HUES6 (cell line): Measurements from ENCODE around the gene EFCAB5.
"Not testable (repeated sequence)": the region's sequence is repeated elsewhere in the genome, so short reads cannot be mapped to it uniquely, and the experiment has no call there.

Experiments used
- H3K27ac ChIP-seq: 2 replicates; pipeline ENCODE4 v1.7.0; 2013; ENCODE audit warnings: low read depth, mild to moderate bottlenecking, low read length, inconsistent platforms
- H3K27me3 ChIP-seq: 2 replicates; pipeline ENCODE4 v1.6.1; 2013; ENCODE audit warnings: low read length; ENCODE audit not compliant: control insufficient read depth, insufficient read depth
- H3K36me3 ChIP-seq: 2 replicates; pipeline ENCODE4 v1.6.1; 2013; ENCODE audit warnings: low read length; ENCODE audit not compliant: control insufficient read depth, insufficient read depth
- H3K4me1 ChIP-seq: 2 replicates; pipeline ENCODE4 v1.6.1; 2013; ENCODE audit warnings: low read length; ENCODE audit not compliant: control insufficient read depth, insufficient read depth
- H3K4me3 ChIP-seq: 2 replicates; pipeline ENCODE4 v1.5.1; 2013; ENCODE audit warnings: low read depth, low read length
- H3K9ac ChIP-seq: one replicate; pipeline ENCODE4 v1.6.1; 2013; ENCODE audit warnings: mild to moderate bottlenecking, low read length
- H3K9me3 ChIP-seq: 2 replicates; pipeline ENCODE4 v1.6.1; 2013; ENCODE audit warnings: low read depth, low read length; ENCODE audit not compliant: control insufficient read depth, insufficient read depth

EFCAB5 gene

DNA sequence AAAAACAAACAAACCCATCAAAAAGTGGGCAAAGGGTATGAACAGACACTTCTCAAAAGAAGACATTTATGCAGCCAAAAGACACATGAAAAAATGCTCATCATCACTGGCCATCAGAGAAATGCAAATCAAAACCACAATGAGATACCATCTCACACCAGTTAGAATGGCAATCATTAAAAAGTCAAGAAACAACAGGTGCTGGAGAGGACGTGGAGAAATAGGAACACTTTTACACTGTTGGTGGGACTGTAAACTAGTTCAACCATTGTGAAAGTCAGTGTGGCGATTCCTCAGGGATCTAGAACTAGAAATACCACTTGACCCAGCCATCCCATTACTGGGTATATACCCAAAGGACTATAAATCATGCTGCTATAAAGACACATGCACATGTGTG, 83.9 kb downstream of the EFCAB5 start:
- H3K4me3 ChIP-seq, H3K27ac ChIP-seq, H3K27me3 ChIP-seq: not testable (repeated sequence)

DNA sequence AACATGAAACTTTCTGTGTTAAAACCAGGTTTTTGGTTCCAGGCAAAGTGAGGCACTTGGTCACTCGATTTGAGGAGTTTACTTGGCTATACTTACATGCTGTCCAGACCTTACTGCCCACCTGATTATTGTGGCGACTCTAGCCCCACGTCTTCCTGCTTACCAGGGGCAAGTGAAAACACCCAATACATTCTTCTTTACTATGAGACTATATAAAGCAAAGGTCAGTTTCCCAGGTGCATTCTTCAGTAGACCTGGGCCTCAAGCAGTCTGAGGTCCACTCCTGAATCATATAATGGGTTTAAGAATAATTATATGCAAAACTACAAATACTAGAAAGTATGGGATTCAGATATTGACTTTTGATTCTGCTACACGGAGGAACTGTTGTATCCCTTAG, 86.2 kb downstream of the EFCAB5 start:
- H3K4me1 ChIP-seq = no peaks in the 10 kb centered on the region
- H3K27me3 ChIP-seq = no peaks in the 10 kb centered on the region
- no peaks in the 10 kb centered on the region for H3K9me3 ChIP-seq
- no peak overlapping the region for H3K27ac ChIP-seq
- H3K9ac ChIP-seq = no peak overlapping the region
- no peaks in the 10 kb centered on the region for H3K36me3 ChIP-seq
- no peak overlapping the region for H3K4me3 ChIP-seq

More for the DNA sequence above, 83.9 kb downstream of the EFCAB5 start:
- H3K4me1 ChIP-seq, H3K9ac ChIP-seq, H3K9me3 ChIP-seq, H3K36me3 ChIP-seq: not testable (repeated sequence)

DNA sequence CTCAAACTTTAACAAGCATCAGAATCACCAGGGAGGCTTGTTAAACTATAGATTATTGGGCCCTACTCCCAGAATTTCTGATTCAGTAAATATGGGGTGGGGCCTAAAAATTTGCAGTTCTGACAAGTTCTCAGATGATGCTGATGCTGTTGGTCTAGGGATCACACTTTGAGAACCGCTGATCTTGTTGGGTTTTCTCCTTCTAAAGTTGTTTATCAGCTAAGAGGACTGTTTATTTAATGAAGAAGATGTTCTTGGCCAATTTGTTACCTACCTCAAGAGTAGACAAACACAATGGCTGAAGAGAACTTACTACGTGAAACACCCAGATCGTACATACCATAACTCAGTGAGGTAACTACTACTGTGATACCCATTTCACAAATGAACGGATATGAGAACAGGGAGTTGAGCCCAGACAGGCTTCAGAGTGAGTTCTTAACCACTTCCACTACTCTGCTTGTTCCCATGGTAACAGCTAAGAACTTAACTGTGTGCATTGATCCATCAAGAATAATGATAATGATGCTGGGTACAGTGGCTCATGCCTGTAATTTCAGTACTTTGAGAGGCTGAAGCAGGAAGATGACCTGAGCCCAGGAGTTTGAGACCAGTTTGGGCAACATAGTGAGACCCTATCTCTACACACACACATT, 89.9 kb downstream of the EFCAB5 start:
- H3K4me3 ChIP-seq = no peak overlapping the region
- H3K27ac ChIP-seq = no peak overlapping the region
- no peaks in the 10 kb centered on the region for H3K9me3 ChIP-seq
- no peaks in the 10 kb centered on the region for H3K4me1 ChIP-seq
- H3K9ac ChIP-seq = no peak overlapping the region
- H3K27me3 ChIP-seq = no peaks in the 10 kb centered on the region
- no peaks in the 10 kb centered on the region for H3K36me3 ChIP-seq

GRCh38 chr17:30035369-30035768, 93.9 kb downstream of the EFCAB5 start:
- no peaks in the 10 kb centered on the region for H3K27me3 ChIP-seq
- H3K36me3 ChIP-seq = no peaks in the 10 kb centered on the region
- H3K4me1 ChIP-seq = no peaks in the 10 kb centered on the region
- no peak overlapping the region for H3K27ac ChIP-seq
- no peak overlapping the region for H3K4me3 ChIP-seq
- peaks cover 7% of the 10 kb centered on the region for H3K9me3 ChIP-seq
- no peak overlapping the region for H3K9ac ChIP-seq

GRCh38 chr17:30040719-30041518, 99.5 kb downstream of the EFCAB5 start:
- not testable (repeated sequence) for H3K36me3 ChIP-seq, H3K27ac ChIP-seq, H3K9ac ChIP-seq, H3K4me3 ChIP-seq, H3K4me1 ChIP-seq, H3K27me3 ChIP-seq
- peaks cover 17% of the 10 kb centered on the region for H3K9me3 ChIP-seq

DNA sequence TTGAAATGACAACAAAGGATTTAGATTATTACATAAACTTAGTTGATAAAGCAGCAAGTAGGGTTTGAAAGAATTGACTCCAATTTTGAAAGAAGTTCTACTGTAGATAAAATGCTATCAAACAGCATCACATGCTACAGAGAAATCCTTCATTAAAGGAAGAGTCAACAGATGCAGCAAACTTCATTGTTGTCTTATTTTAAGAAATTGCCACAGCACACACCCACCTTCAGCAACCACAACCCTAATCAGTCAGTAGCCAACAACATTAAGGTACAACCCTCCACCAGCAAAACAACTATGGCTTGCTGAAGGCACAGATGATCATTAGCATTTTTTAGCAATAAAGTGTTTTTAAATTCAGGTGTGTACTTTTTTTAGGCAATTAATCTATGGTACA, 100.1 kb downstream of the EFCAB5 start:
- H3K9ac ChIP-seq = no peak overlapping the region
- H3K9me3 ChIP-seq = peaks cover 17% of the 10 kb centered on the region
- H3K4me1 ChIP-seq = no peaks in the 10 kb centered on the region
- no peak overlapping the region for H3K27ac ChIP-seq
- no peak overlapping the region for H3K4me3 ChIP-seq
- H3K36me3 ChIP-seq = no peaks in the 10 kb centered on the region
- H3K27me3 ChIP-seq = no peaks in the 10 kb centered on the region

GRCh38 chr17:30062372-30062771, 120.9 kb downstream of the EFCAB5 start:
- no peaks in the 10 kb centered on the region for H3K27me3 ChIP-seq
- no peaks in the 10 kb centered on the region; the same call in 1 of the 2 replicates for H3K9me3 ChIP-seq

DNA sequence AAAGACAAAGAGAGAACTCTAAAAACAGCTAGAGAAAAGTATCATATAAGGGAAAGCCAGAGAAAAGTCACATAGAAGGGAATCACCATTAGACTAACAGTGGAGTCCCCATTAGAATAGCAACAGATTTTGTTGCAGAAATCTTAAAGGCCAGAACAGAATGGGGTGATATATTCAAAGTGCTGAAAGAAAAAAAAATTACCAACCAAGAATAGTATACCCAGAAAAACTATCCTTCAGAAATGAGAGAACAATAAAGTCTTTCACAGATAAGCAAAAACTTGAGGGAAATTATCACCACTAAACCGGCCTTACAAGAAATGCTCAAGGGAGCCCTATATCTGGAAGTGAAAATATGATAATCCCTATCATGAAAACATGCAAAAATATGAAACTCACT, 123.3 kb downstream of the EFCAB5 start:
- H3K36me3 ChIP-seq = no peaks in the 10 kb centered on the region
- no peaks in the 10 kb centered on the region for H3K27me3 ChIP-seq
- no peaks in the 10 kb centered on the region; the same call in 1 of the 2 replicates for H3K9me3 ChIP-seq
- no peak overlapping the region for H3K9ac ChIP-seq
- H3K27ac ChIP-seq = no peak overlapping the region
- H3K4me3 ChIP-seq = no peak overlapping the region
- H3K4me1 ChIP-seq = no peaks in the 10 kb centered on the region

More at GRCh38 chr17:30062372-30062771, 120.9 kb downstream of the EFCAB5 start:
- no peak overlapping the region for H3K9ac ChIP-seq
- H3K4me1 ChIP-seq = no peaks in the 10 kb centered on the region
- no peak overlapping the region for H3K27ac ChIP-seq
- H3K4me3 ChIP-seq = no peak overlapping the region
- no peaks in the 10 kb centered on the region for H3K36me3 ChIP-seq

- Histone ChIP-seq H3K27ac (no peak overlapping the region), H3K27me3 (no peaks in the 10 kb centered on the region), H3K9ac (no peak overlapping the region), H3K4me1 (no peaks in the 10 kb centered on the region), H3K36me3 (no peaks in the 10 kb centered on the region), H3K9me3 (no peaks in the 10 kb centered on the region; the same call in 1 of the 2 replicates), H3K4me3 (no peak overlapping the region)
These were observed 127.0 kb downstream of the EFCAB5 start for GRCh38 chr17:30068465-30068864.

DNA sequence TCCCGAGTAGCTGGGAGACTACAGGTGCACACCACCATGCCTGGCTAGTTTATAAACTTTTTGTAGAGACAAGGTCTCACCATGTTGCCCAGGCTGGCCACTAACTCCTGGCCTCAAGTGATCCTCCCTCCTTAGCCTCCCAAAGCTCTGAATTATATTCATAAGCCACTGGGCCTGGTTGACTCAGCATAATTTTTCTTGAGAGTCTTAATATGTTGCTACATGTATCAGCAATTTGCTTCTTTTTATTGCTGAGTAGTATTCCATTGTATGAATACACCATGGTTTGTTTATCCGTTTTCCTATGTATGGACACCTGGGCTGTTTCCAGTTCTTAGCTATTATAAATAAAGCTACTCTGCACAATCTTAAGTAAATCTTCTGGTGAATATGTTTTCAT, 132.8 kb downstream of the EFCAB5 start:
- Histone ChIP-seq H3K27me3 (peaks cover 7% of the 10 kb centered on the region; the same call in 1 of the 2 replicates), H3K9ac (no peak overlapping the region), H3K36me3 (no peaks in the 10 kb centered on the region), H3K4me3 (no peak overlapping the region), H3K9me3 (no peaks in the 10 kb centered on the region), H3K27ac (no peak overlapping the region), H3K4me1 (no peaks in the 10 kb centered on the region)

- H3K9ac ChIP-seq = no peak overlapping the region
- no peak overlapping the region for H3K4me3 ChIP-seq
- no peak overlapping the region for H3K27ac ChIP-seq
- H3K4me1 ChIP-seq = no peaks in the 10 kb centered on the region
- no peaks in the 10 kb centered on the region for H3K36me3 ChIP-seq
- no peaks in the 10 kb centered on the region for H3K9me3 ChIP-seq
- H3K27me3 ChIP-seq = peaks cover 8% of the 10 kb centered on the region; the same call in 1 of the 2 replicates
These were observed 133.3 kb downstream of the EFCAB5 start for GRCh38 chr17:30074730-30075129.
